ENCODE results near the gene AP2A2.

- TF ChIP-seq, protein P1, sequence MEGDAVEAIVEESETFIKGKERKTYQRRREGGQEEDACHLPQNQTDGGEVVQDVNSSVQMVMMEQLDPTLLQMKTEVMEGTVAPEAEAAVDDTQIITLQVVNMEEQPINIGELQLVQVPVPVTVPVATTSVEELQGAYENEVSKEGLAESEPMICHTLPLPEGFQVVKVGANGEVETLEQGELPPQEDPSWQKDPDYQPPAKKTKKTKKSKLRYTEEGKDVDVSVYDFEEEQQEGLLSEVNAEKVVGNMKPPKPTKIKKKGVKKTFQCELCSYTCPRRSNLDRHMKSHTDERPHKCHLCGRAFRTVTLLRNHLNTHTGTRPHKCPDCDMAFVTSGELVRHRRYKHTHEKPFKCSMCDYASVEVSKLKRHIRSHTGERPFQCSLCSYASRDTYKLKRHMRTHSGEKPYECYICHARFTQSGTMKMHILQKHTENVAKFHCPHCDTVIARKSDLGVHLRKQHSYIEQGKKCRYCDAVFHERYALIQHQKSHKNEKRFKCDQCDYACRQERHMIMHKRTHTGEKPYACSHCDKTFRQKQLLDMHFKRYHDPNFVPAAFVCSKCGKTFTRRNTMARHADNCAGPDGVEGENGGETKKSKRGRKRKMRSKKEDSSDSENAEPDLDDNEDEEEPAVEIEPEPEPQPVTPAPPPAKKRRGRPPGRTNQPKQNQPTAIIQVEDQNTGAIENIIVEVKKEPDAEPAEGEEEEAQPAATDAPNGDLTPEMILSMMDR (IDR thresholded peaks at IDR 0.05), result no peak
- TF ChIP-seq POLR2A (IDR thresholded peaks at IDR 0.05), result no peak
Observed at GRCh38 chr11:934527-934926, 8.9 kb downstream of the AP2A2 start.
